Thyroid gland (tissue), 4 donors: ENCODE measurements around the gene ADAMTS14. TPM values are rescaled to one million over a fixed set of nuclear protein-coding genes. Genes with fewer than 3 reads are reported as not detected.
A peak's percentile ranks its signal among the peaks of the same experiment; 100 is the strongest.

ENCODE experiments used
- DNase-seq, 2 donors: peaks; one replicate each; pipeline ENCODE4 v3.0.0-alpha.2; 2019
- H3K27ac ChIP-seq, 3 donors: fragments of 200-600 bp; sonication (generic); 1 replicate in 2 of 3; 2 replicates in 1 of 3; pipeline ENCODE4 v1.5.1; 2016 to 2019; ENCODE audit warnings: mild to moderate bottlenecking in 1 of 3, moderate library complexity in 1 of 3
- H3K27me3 ChIP-seq: fragments of 200-600 bp; sonication (generic); one replicate; pipeline ENCODE4 v1.5.1; 2019
- H3K36me3 ChIP-seq, 2 donors: fragments of 200-600 bp; sonication (generic); one replicate each; pipeline ENCODE4 v1.5.1; 2016 to 2019
- H3K4me1 ChIP-seq, 2 donors: fragments of 200-600 bp; sonication (generic); one replicate each; pipeline ENCODE4 v1.5.1; 2017 to 2019
- H3K4me3 ChIP-seq, 3 donors: fragments of 200-600 bp; sonication (generic); replicated peaks in 1 of 3; 1 replicate in 2 of 3; 2 replicates in 1 of 3; pipeline ENCODE4 v1.5.1; 2016; ENCODE audit warnings: mild to moderate bottlenecking in 1 of 3
- H3K9me3 ChIP-seq: fragments of 200-600 bp; sonication (generic); one replicate; pipeline ENCODE4 v1.5.1; 2017
- POLR2A ChIP-seq, 2 donors: fragments of 450-650 bp; IDR thresholded peaks; one replicate each; pipeline ENCODE4 v1.6.1; 2017; ENCODE audit warnings: antibody characterized with exemption in 2 of 2, mild to moderate bottlenecking in 2 of 2, moderate library complexity in 1 of 2
- WGBS, 2 donors: methylation state at CpG; one replicate each; pipeline ENCODE4 v1.1.5; 2017; 5-methylcytosine and 5-hydroxymethylcytosine counted together
- intact Hi-C: fragments of 100-400 bp; cut with DNase I; formaldehyde crosslinking; loops from one replicate; pipeline ENCODE4 v1.15.1; 2023
- total RNA-seq, 4 donors: library from RNA; depleted of rRNA; stranded (reverse); fragments of >200 nt; gene quantifications; one replicate each; pipeline ENCODE4 v1.2.3, GENCODE V29; 2016
- TF ChIP-seq, protein P1 (sequence below), 6 experiments: fragments of 200-600 bp in 3 of 6; fragments of 450-650 bp in 3 of 6; sonication (generic) in 3 of 6; IDR thresholded peaks; one replicate each; pipeline ENCODE4 v1.5.1; 2016 to 2019; ENCODE audit warnings: antibody characterized with exemption in 6 of 6, mild to moderate bottlenecking in 2 of 6, inconsistent platforms in 1 of 6, moderate library complexity in 1 of 6

The ADAMTS14 gene
- total RNA-seq, 4 donors from 2014 or later = not detected

DNA sequence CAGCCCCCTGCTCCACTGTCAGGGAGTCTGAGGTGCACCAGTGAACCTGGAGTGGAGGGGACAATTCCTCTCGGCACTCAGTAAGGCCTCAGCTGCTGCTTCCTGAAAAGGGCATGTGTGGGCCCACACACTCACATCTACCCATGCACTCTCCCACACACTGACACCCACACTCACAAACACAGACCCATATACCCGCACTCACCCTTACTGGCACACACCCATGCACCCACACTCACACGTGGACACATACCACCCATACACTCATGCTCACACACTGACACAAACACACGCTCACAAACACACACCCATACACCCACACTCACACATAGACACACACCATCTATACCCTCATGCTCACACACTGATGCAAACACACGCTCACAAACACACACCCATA lies 31.9 kb downstream of the ADAMTS14 start:
- intact Hi-C loops = no loop called here
- H3K36me3 ChIP-seq = no peaks in the 10 kb centered on the region
- no peak for DNase-seq
- H3K4me1 ChIP-seq = no peaks in the 10 kb centered on the region
- H3K4me3 ChIP-seq = no peak overlapping the region
- TF ChIP-seq POLR2A (IDR thresholded peaks at IDR 0.05) = no peak
- TF ChIP-seq, protein P1, sequence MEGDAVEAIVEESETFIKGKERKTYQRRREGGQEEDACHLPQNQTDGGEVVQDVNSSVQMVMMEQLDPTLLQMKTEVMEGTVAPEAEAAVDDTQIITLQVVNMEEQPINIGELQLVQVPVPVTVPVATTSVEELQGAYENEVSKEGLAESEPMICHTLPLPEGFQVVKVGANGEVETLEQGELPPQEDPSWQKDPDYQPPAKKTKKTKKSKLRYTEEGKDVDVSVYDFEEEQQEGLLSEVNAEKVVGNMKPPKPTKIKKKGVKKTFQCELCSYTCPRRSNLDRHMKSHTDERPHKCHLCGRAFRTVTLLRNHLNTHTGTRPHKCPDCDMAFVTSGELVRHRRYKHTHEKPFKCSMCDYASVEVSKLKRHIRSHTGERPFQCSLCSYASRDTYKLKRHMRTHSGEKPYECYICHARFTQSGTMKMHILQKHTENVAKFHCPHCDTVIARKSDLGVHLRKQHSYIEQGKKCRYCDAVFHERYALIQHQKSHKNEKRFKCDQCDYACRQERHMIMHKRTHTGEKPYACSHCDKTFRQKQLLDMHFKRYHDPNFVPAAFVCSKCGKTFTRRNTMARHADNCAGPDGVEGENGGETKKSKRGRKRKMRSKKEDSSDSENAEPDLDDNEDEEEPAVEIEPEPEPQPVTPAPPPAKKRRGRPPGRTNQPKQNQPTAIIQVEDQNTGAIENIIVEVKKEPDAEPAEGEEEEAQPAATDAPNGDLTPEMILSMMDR (IDR thresholded peaks at IDR 0.05) = no peak
- WGBS, 2 donors = 90 to 94% methylated on average over 5 of the region's 5 CpGs
- no peaks in the 10 kb centered on the region for H3K27me3 ChIP-seq
- H3K9me3 ChIP-seq = no peaks in the 10 kb centered on the region
- H3K27ac ChIP-seq = no peak overlapping the region

GRCh38 chr10:70705121-70705861 lies 33.0 kb downstream of the ADAMTS14 start:
- WGBS, 2 donors = 93% methylated on average over 18 of the region's 18 CpGs
- Histone ChIP-seq H3K4me1 (no peaks in the 10 kb centered on the region), H3K27ac (no peak overlapping the region), H3K4me3 (no peak overlapping the region), H3K9me3 (no peaks in the 10 kb centered on the region), H3K27me3 (no peaks in the 10 kb centered on the region), H3K36me3 (no peaks in the 10 kb centered on the region)
- intact Hi-C loops = no loop called here
- no peak for DNase-seq
- TF ChIP-seq, protein P1 (IDR thresholded peaks at IDR 0.05) = no peak
- no peak for TF ChIP-seq POLR2A (IDR thresholded peaks at IDR 0.05)

DNA sequence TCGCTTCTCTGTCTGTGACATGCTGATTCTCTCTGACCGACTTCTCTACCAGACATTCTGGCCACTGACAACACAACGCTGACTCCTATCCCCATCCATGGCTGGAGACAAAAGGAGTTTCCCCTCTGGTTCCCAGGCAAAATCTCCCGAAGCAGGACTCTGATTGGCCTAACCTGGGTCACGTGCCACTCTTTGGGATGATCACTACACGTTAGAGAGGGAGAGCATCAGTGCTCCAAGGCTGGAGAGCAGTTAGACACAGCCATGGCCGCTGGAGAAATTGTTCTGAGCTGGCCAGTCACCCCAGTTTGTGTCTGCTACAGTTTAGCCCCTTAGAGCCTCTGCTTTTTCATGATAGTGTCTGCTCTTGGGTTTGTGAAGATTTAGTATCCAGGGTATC lies 38.9 kb downstream of the ADAMTS14 start:
- no peak for DNase-seq
- no peaks in the 10 kb centered on the region for H3K9me3 ChIP-seq
- H3K27ac ChIP-seq = no peak overlapping the region
- no peaks in the 10 kb centered on the region for H3K27me3 ChIP-seq
- H3K4me1 ChIP-seq = no peaks in the 10 kb centered on the region
- H3K36me3 ChIP-seq = no peaks in the 10 kb centered on the region
- TF ChIP-seq, protein P1 (IDR thresholded peaks at IDR 0.05) = no peak
- no peak for TF ChIP-seq POLR2A (IDR thresholded peaks at IDR 0.05)
- intact Hi-C loops = no loop called here
- H3K4me3 ChIP-seq = no peak overlapping the region
- 84 to 87% methylated on average over 7 of the region's 7 CpGs for whole genome bisulfite sequencing, 2 donors

GRCh38 chr10:70711911-70712310 lies 39.6 kb downstream of the ADAMTS14 start:
- Histone ChIP-seq H3K9me3 (no peaks in the 10 kb centered on the region), H3K27me3 (no peaks in the 10 kb centered on the region), H3K27ac (no peak overlapping the region), H3K4me3 (no peak overlapping the region), H3K4me1 (no peaks in the 10 kb centered on the region), H3K36me3 (no peaks in the 10 kb centered on the region)
- intact Hi-C loops = no loop called here
- DNase-seq = no peak
- no peak for TF ChIP-seq POLR2A (IDR thresholded peaks at IDR 0.05)
- 93 to 94% methylated on average over 7 of the region's 7 CpGs for WGBS, 2 donors

DNA sequence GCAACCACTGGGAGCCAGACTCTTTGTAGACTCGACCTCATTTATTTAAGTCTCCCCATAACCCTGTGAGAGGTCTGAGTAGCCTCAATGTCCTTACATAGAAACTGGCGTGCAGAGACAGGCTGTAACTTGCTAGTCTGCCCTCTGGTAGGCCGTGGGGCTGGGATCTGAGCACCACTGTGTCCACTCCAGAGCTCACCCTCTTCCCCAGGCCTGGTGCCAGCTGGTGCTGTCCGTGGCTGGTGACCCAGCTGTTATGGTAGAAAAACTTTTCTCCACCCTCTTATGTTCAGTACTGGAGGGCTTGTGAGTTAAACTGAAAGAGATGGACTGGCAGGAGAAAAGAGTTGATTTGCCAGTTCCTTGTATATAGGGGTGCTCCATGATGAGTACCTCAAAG lies 41.9 kb downstream of the ADAMTS14 start:
- H3K4me3 ChIP-seq = no peak overlapping the region
- H3K9me3 ChIP-seq = no peaks in the 10 kb centered on the region
- no peaks in the 10 kb centered on the region for H3K4me1 ChIP-seq
- WGBS, 2 donors = 53 to 62% methylated on average over 4 of the region's 4 CpGs
- intact Hi-C loops = no loop called here
- H3K27ac ChIP-seq = no peak overlapping the region
- H3K36me3 ChIP-seq = no peaks in the 10 kb centered on the region
- peak; percentile 47 to 55 for DNase-seq
- TF ChIP-seq, protein P1 (IDR thresholded peaks at IDR 0.05) = no peak
- no peak for TF ChIP-seq POLR2A (IDR thresholded peaks at IDR 0.05)
- H3K27me3 ChIP-seq = no peaks in the 10 kb centered on the region
